GM12878 (cell line): ENCODE results near the gene ULBP1. TPM values are rescaled to one million over a fixed set of nuclear protein-coding genes. Genes with fewer than 3 reads are reported as not detected.
"Not testable (repeated sequence)": the region's sequence is repeated elsewhere in the genome, so short reads cannot be mapped to it uniquely, and the experiment has no call there.

ENCODE experiments used
- ATAC-seq: fragments of 200-7000 bp; cut with Tn5 transposase; 3 replicates; pipeline ENCODE4 v1.9.1; 2020; ENCODE audit warnings: mild to moderate bottlenecking, moderate library complexity
- BruUV-seq: library from RNA; stranded (reverse); fragments of 400-500 nt; replicated peaks from 2 replicates; lab custom pipeline; 2021; lab: Mats Ljungman, UMichigan
- CTCF ChIA-PET: fragments of 300-600 bp; sonication (Branson Sonifier 250); formaldehyde crosslinking; extraction: SDS; loops from one replicate; lab custom pipeline; 2021; ENCODE audit warnings: inconsistent platforms; lab: Yijun Ruan, JAX
- POLR2A ChIA-PET: fragments of 350-600 bp; formaldehyde crosslinking; extraction: SDS; loops from one replicate; lab custom pipeline; 2021; ENCODE audit warnings: inconsistent platforms; lab: Charles Lee
- RAD21 ChIA-PET: fragments of 300-600 bp; sonication (Branson Sonifier 250); formaldehyde crosslinking; loops from one replicate; lab custom pipeline; 2023; ENCODE audit warnings: antibody characterized with exemption; ENCODE audit not compliant: unreplicated experiment; lab: Charles Lee
- SMC1A ChIA-PET: fragments of 300-600 bp; sonication (Branson Sonifier 250); formaldehyde crosslinking; loops from one replicate; lab custom pipeline; 2023; ENCODE audit not compliant: unreplicated experiment, uncharacterized antibody; lab: Charles Lee
- DNase-seq: peaks from one replicate; pipeline ENCODE4 v3.0.0-alpha.2; 2011; ENCODE audit warnings: low read depth, low spot score
- FAIRE-seq: peaks from 3 replicates; lab custom pipeline; 2011; peaks lifted over from hg19 to GRCh38; lab: Jason Lieb, UNC
- H2AFZ ChIP-seq: 2 replicates; pipeline ENCODE4 v1.6.0; 2011; ENCODE audit warnings: low read depth, low read length, control low read depth; ENCODE audit not compliant: control insufficient read depth
- H3K27ac ChIP-seq: 2 replicates; pipeline ENCODE4 v1.5.1; 2011; ENCODE audit warnings: control low read depth; ENCODE audit not compliant: control insufficient read depth, insufficient read depth
- H3K27me3 ChIP-seq, 2 experiments: replicated peaks in 1 of 2; 2 replicates each; pipeline versions ENCODE4 v1.6.0 to v1.6.1; 2011; ENCODE audit warnings: low read length in 1 of 2; ENCODE audit not compliant: control insufficient read depth in 2 of 2, insufficient read depth in 2 of 2
- H3K36me3 ChIP-seq, 2 experiments: 2 replicates each; pipeline ENCODE4 v1.5.1; 2011; ENCODE audit warnings: low read length in 1 of 2; ENCODE audit not compliant: control insufficient read depth in 2 of 2, insufficient read depth in 2 of 2
- H3K4me1 ChIP-seq: 2 replicates; pipeline ENCODE4 v1.6.1; 2011; ENCODE audit warnings: mild to moderate bottlenecking, low read length, moderate library complexity, mixed read lengths; ENCODE audit not compliant: control insufficient read depth, insufficient read depth
- H3K4me2 ChIP-seq: 2 replicates; pipeline ENCODE4 v1.6.0; 2011; ENCODE audit warnings: control low read depth; ENCODE audit not compliant: control insufficient read depth, insufficient read depth
- H3K4me3 ChIP-seq: fragments of 200-600 bp; sonication (generic); 2 replicates; pipeline ENCODE4 v1.5.1; 2016
- H3K79me2 ChIP-seq: 2 replicates; pipeline ENCODE4 v1.6.0; 2011; ENCODE audit warnings: low read length; ENCODE audit not compliant: control insufficient read depth, insufficient read depth
- H3K9ac ChIP-seq: 2 replicates; pipeline ENCODE4 v1.8.0; 2011; ENCODE audit warnings: low read length, control low read depth, mixed read lengths; ENCODE audit not compliant: control insufficient read depth, insufficient read depth
- H3K9me3 ChIP-seq: replicated peaks from 3 replicates; pipeline ENCODE4 v1.5.1; 2011; ENCODE audit warnings: mild to moderate bottlenecking, low read length; ENCODE audit not compliant: control insufficient read depth, insufficient read depth
- H4K20me1 ChIP-seq: 2 replicates; pipeline ENCODE4 v1.6.0; 2011; ENCODE audit not compliant: control insufficient read depth, insufficient read depth
- KDM1A ChIP-seq: fragments of 200-600 bp; sonication (generic); IDR thresholded peaks from 2 replicates; pipeline ENCODE4 v1.6.1; 2016; ENCODE audit warnings: borderline replicate concordance
- NFYA ChIP-seq: IDR thresholded peaks from 2 replicates; pipeline ENCODE4 v1.6.1; 2011; ENCODE audit warnings: low read depth, mild to moderate bottlenecking, low read length, improper control_type of control experiment, borderline replicate concordance
- PAX5 ChIP-seq: IDR thresholded peaks from 2 replicates; pipeline ENCODE4 v1.6.1; 2011; ENCODE audit warnings: low read depth, low read length, borderline replicate concordance
- RCOR1 ChIP-seq: conservative IDR thresholded peaks from 2 replicates; pipeline ENCODE4 v1.6.1; 2012; ENCODE audit warnings: low read depth, low read length, improper control_type of control experiment
- RFX5 ChIP-seq: IDR thresholded peaks from 2 replicates; pipeline ENCODE4 v1.6.1; 2011; ENCODE audit warnings: low read depth, low read length, improper control_type of control experiment
- ZNF274 ChIP-seq: IDR thresholded peaks from one replicate; pipeline ENCODE4 v1.8.0; 2011; ENCODE audit not compliant: insufficient read length, insufficient read depth
- WGBS: methylation state at CpG from one replicate; pipeline ENCODE4 v1.1.6; 2016; ENCODE audit warnings: low lambda C conversion rate; ENCODE audit not compliant: insufficient replicate concordance, insufficient coverage; ENCODE audit errors: missing lambda C conversion rate; 5-methylcytosine and 5-hydroxymethylcytosine counted together
- in situ Hi-C: fragments of 300-500 bp; cut with MboI; formaldehyde crosslinking; loops from 9 replicates; pipeline ENCODE4 v1.14.3; 2018; ENCODE audit warnings: mixed read lengths
- intact Hi-C: fragments of 100-400 bp; cut with micrococcal nuclease; formaldehyde crosslinking; loops from one replicate; pipeline ENCODE4 v1.14.2; 2022; ENCODE audit not compliant: unreplicated experiment
- polyA plus RNA-seq, 11 experiments: library from polyadenylated mRNA; depleted of rRNA in 4 of 11; unstranded in 6 of 11; stranded (reverse) in 5 of 11; fragments of >200 nt; fragmentation: Nextera tagmentation in 4 of 11; fragmentation: Illumina TruSeq in 1 of 11; extraction: Ambion mirVana in 4 of 11; extraction: Trizol in 1 of 11; gene quantifications; 1 replicate in 1 of 11; 2 replicates in 10 of 11; pipeline versions ENCODE4 v1.2.1 to v1.2.3, GENCODE V29; 2011 to 2016; ENCODE audit warnings: inconsistent platforms in 2 of 11, missing spikeins in 2 of 11, low read depth in 1 of 11
- total RNA-seq, 4 experiments: library from RNA; depleted of rRNA in 3 of 4; stranded (reverse); fragments of >200 nt in 3 of 4; fragmentation: Illumina TruSeq in 1 of 4; extraction: Trizol in 1 of 4; gene quantifications; 2 replicates each; pipeline versions ENCODE4 v1.2.1 to v1.2.3, GENCODE V29; 2013 to 2021

The ULBP1 gene
- total and polyA plus RNA-seq, 10 of the 15 experiments (the other 5 are each of a cell fraction or from before 2014, with no cell fraction given), result 0.02 to 0.12 (median 0.04) TPM; not detected in 7

- DNase-seq (no peak), FAIRE-seq (no peak), ATAC-seq (no peak)
- H3K9ac ChIP-seq, result no peak overlapping the region
- CTCF ChIA-PET, result no interaction called here
- BruUV-seq, result no TSS peak
- H4K20me1 ChIP-seq, result no peaks in the 10 kb centered on the region; the same call in 1 of the 2 replicates
- no peak overlapping the region for H3K4me3 ChIP-seq
- no peaks in the 10 kb centered on the region for H3K4me1 ChIP-seq
- H3K9me3 ChIP-seq, result no peaks in the 10 kb centered on the region; the same call in 2 of the 3 replicates
- no peak overlapping the region for H2AFZ ChIP-seq
- H3K4me2 ChIP-seq, result no peak overlapping the region
- no peaks in the 10 kb centered on the region for H3K36me3 ChIP-seq
- POLR2A ChIA-PET, result no interaction called here
- peaks cover 2 to 6% of the 10 kb centered on the region in 2 experiments for H3K27me3 ChIP-seq
- TF ChIP-seq RCOR1 (no peak), NFYA (no peak), ZNF274 (no peak), PAX5 (no peak), RFX5 (no peak), KDM1A (no peak)
- H3K27ac ChIP-seq, result no peak overlapping the region
- in situ Hi-C loops, result no loop called here
- no peaks in the 10 kb centered on the region for H3K79me2 ChIP-seq
- RAD21 ChIA-PET, result no interaction called here
- SMC1A ChIA-PET, result no interaction called here
- WGBS, result 19% methylated on average over 6 of the region's 6 CpGs
- intact Hi-C loops, result no loop called here
Measured at GRCh38 chr6:149918151-149918905, 45.4 kb upstream of the ULBP1 start.

GRCh38 chr6:149919126-149919833 is 44.5 kb upstream of the ULBP1 start:
- H3K36me3 ChIP-seq, H3K79me2 ChIP-seq, ATAC-seq, H4K20me1 ChIP-seq, H3K27me3 ChIP-seq, H3K4me2 ChIP-seq, CTCF ChIA-PET, RAD21 ChIA-PET, SMC1A ChIA-PET, H3K9ac ChIP-seq, H3K4me1 ChIP-seq, H3K27ac ChIP-seq, in situ Hi-C loops, H2AFZ ChIP-seq, DNase-seq, BruUV-seq, H3K4me3 ChIP-seq, FAIRE-seq, POLR2A ChIA-PET, intact Hi-C loops, H3K9me3 ChIP-seq: not testable (repeated sequence)
- WGBS, result 9% methylated on average over 11 of the region's 11 CpGs
